ENCODE results near the gene FAM107B. TPM values are rescaled to one million over a fixed set of nuclear protein-coding genes. Genes with fewer than 3 reads are reported as not detected.

The FAM107B gene
- total RNA-seq, 1 donor, result 22.7 TPM

DNA sequence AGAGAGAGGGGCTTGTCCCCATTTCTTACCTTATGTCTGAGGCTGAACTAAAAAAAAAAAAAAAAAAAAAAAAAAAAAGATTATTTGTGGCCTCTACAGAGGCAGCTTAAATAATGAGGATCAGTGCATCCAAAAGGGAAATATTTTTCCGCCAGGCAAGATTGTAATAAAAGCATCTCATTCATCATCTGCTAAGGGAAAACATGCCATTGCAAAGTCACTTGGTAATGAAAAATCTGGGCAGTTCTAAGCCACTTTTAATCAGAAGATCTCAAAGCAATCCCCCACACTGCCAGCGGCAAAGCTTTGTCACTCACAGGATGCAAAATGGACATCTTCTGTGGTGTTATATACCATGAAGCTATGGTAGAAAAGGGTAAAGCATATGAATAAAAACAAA lies 3.8 kb downstream of the FAM107B start:
- no peak overlapping the region for H3K4me3 ChIP-seq (ENCODE audit: low read depth, low read length)
- no peak for DNase-seq (ENCODE audit: low read depth)
- TF ChIP-seq, protein P1, sequence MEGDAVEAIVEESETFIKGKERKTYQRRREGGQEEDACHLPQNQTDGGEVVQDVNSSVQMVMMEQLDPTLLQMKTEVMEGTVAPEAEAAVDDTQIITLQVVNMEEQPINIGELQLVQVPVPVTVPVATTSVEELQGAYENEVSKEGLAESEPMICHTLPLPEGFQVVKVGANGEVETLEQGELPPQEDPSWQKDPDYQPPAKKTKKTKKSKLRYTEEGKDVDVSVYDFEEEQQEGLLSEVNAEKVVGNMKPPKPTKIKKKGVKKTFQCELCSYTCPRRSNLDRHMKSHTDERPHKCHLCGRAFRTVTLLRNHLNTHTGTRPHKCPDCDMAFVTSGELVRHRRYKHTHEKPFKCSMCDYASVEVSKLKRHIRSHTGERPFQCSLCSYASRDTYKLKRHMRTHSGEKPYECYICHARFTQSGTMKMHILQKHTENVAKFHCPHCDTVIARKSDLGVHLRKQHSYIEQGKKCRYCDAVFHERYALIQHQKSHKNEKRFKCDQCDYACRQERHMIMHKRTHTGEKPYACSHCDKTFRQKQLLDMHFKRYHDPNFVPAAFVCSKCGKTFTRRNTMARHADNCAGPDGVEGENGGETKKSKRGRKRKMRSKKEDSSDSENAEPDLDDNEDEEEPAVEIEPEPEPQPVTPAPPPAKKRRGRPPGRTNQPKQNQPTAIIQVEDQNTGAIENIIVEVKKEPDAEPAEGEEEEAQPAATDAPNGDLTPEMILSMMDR (IDR thresholded peaks at IDR 0.05; ENCODE audit: insufficient read depth, low read length), result no peak

DNA sequence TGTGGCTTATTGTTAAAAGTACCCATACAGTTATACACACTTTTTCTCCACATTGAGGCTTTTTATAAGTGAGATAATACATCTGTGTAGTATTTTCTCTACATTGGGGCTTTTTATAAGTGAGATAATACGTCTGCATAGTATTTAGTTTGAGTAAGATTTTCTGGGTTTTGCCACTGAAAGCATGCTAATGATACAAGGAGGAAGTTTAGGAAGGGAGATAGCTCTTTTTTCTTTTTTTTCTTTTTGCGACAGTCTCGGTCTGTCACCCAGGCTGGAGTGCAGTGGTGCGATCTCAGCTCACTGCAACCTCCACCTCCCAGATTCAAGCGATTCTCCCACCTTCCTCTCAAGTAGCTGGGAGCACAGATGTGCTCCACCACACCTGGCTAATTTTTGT lies 13.3 kb downstream of the FAM107B start:
- H3K4me3 ChIP-seq (ENCODE audit: low read depth, low read length), result no peak overlapping the region
- TF ChIP-seq, protein P1 (IDR thresholded peaks at IDR 0.05; ENCODE audit: insufficient read depth, low read length), result no peak
- DNase-seq (ENCODE audit: low read depth), result no peak

DNA sequence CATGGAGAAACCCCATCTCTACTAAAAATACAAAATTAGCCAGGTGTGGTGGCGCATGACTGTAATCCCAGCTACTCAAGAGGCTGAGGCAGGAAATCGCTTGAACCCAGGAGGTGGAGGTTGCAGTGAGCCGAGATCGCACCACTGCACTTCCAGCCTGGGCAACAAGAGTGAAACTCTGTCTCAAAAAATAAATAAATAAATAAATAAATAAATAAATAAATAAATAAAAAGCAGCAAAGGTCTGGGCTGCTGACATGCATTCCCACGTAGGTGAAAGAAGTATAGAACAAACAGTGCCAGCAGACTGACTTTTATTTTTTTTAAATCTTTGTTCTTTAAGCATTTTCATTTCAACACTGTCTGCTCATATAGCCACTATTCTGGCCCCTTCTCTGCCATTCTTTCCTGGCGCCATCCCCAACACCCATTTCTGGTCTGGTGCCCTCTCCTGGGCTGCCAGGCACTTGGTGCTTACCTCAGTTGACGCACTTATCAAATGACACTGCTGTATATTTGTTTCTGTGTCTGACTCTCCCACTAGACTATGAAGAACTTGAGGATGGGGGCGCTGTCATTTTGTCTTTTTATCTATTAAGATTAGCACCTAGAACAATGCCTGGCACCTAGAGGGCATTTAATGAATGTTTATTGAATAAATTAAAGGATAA lies 15.6 kb downstream of the FAM107B start:
- DNase-seq (ENCODE audit: low read depth), result no peak
- no peak overlapping the region for H3K4me3 ChIP-seq (ENCODE audit: low read depth, low read length)
- TF ChIP-seq, protein P1 (IDR thresholded peaks at IDR 0.05; ENCODE audit: insufficient read depth, low read length), result no peak

DNA sequence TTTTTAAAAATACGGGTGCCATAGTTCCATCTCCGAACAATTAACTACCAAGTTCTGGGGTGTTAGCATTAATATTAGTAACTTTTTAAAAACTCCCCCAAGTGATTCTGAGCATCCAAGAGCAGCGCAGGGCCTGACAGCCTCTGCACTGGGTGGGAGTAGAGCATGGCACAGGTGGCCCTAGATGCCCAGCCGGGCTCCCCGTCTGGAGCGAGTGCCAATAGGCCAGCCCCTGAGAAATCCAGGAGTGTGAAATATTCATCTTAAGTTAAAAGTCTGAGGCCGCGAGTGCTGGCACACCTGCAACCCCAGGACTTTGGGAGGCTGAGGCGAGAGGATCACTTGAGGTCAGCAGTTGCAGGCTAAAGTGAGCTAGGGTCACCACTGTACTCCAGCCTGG lies 16.2 kb downstream of the FAM107B start:
- TF ChIP-seq, protein P1 (IDR thresholded peaks at IDR 0.05; ENCODE audit: insufficient read depth, low read length), result no peak
- H3K4me3 ChIP-seq (ENCODE audit: low read depth, low read length), result no peak overlapping the region
- DNase-seq (ENCODE audit: low read depth), result no peak

DNA sequence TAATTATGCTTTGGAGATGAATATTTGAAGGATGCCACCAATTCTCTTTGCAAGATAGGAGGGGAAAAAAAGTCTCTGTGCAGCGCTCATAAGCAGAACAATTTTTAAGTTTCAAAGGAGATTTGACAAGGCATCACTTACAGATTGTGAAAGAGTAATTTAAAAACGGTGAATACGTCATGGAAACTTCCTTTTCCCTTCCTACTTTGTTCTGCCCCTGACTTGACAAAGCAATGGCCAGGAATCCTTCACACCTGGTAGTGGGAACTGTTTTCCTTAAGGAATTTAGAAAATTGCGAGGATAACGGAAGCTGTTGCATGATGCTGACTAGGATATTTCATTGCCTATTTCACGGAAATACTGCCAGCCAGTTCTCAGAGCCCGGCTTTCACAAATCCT lies 16.7 kb downstream of the FAM107B start:
- no peak for DNase-seq (ENCODE audit: low read depth)
- no peak overlapping the region for H3K4me3 ChIP-seq (ENCODE audit: low read depth, low read length)
- TF ChIP-seq, protein P1 (IDR thresholded peaks at IDR 0.05; ENCODE audit: insufficient read depth, low read length), result no peak

DNA sequence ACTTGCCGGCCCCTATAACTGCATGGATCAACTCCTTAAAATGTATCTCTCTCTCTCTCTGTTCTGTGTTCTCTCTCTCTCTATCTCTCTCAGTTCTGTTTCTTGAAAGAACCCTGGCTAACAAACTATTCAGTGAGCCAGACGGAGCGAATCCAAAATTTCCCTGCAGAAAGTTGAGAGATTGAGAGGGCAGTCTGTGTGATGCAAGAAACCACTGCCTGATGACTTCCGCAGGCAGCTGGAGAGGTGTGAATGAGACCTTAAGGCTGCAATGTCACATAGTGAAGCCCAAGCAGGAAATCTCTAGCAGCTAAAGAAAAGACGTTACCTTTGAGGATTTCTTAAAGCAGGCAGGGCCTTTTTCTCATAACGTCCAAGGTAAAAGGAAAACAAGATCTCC lies 17.3 kb downstream of the FAM107B start:
- no peak overlapping the region for H3K4me3 ChIP-seq (ENCODE audit: low read depth, low read length)
- no peak for DNase-seq (ENCODE audit: low read depth)

More for the DNA sequence above, 17.3 kb downstream of the FAM107B start:
- TF ChIP-seq, protein P1 (IDR thresholded peaks at IDR 0.05; ENCODE audit: insufficient read depth, low read length), result no peak
